ENCODE data around the gene MAP4K4. TPM values are rescaled to one million over a fixed set of nuclear protein-coding genes. Genes with fewer than 3 reads are reported as not detected.
A peak's percentile ranks its signal among the peaks of the same experiment; 100 is the strongest.

Gene MAP4K4
- total and polyA plus RNA-seq, 2 experiments from 2014 or later = 61.6 to 131 TPM

DNA sequence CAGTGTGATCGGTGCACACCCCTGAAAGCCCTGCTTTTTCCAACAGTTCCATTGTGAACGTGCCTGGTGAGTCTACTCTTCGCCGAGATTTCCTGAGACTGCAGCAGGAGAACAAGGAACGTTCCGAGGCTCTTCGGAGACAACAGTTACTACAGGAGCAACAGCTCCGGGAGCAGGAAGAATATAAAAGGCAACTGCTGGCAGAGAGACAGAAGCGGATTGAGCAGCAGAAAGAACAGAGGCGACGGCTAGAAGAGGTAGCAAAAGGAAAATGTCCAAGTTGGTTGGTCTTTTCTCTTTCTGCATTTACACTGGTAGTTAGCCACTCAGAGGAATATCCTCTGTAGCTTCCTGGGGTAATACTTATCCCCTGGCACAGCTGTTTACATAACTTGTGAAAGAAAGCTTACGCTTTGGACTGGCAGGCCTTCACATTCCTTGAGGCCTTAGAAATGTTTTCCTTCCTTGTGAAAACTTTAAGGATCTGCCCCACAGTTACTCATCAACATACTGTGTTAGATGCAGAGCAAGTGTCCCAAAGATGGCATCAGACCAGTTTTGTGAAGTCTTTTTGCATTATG lies 146.6 kb downstream of the MAP4K4 start:
- DNase-seq (ENCODE audit: low read depth in 1 of 2, low spot score in 1 of 2) = peak in 1 of 2 donors; percentile 38

DNA sequence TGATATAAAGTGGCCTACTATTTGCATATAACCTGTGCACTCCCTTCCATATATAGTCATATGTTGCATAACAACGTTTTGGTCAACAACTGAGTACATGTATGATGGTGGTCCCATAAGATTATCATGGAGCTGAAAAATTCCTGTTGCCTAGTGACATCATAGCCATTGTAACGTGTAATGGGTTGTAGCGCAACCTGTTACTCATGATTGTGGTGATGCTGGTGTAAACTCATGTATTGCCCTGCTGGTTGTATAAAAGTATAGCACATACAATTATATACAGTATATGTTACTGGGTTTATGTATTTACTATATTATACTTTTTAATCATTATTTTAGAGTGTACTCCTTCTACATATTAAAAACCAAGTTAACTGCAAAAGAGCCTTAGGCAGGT lies 149.5 kb downstream of the MAP4K4 start:
- Histone ChIP-seq H3K27ac (no peak overlapping the region), H3K4me3 (no peak overlapping the region), H3K36me3 (peaks cover 38% of the 10 kb centered on the region), H3K27me3 (no peaks in the 10 kb centered on the region), H3K4me1 (ENCODE audit: low read depth) (no peaks in the 10 kb centered on the region), H3K9me3 (ENCODE audit: low read depth) (no peaks in the 10 kb centered on the region)
- TF ChIP-seq, protein P1, sequence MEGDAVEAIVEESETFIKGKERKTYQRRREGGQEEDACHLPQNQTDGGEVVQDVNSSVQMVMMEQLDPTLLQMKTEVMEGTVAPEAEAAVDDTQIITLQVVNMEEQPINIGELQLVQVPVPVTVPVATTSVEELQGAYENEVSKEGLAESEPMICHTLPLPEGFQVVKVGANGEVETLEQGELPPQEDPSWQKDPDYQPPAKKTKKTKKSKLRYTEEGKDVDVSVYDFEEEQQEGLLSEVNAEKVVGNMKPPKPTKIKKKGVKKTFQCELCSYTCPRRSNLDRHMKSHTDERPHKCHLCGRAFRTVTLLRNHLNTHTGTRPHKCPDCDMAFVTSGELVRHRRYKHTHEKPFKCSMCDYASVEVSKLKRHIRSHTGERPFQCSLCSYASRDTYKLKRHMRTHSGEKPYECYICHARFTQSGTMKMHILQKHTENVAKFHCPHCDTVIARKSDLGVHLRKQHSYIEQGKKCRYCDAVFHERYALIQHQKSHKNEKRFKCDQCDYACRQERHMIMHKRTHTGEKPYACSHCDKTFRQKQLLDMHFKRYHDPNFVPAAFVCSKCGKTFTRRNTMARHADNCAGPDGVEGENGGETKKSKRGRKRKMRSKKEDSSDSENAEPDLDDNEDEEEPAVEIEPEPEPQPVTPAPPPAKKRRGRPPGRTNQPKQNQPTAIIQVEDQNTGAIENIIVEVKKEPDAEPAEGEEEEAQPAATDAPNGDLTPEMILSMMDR (IDR thresholded peaks at IDR 0.05; ENCODE audit: low read depth, low read length) = no peak
- no peak for DNase-seq (ENCODE audit: low read depth in 1 of 2, low spot score in 1 of 2)

More for the DNA sequence above, 146.6 kb downstream of the MAP4K4 start:
- Histone ChIP-seq H3K27me3 (no peaks in the 10 kb centered on the region), H3K4me1 (ENCODE audit: low read depth) (no peaks in the 10 kb centered on the region), H3K4me3 (no peak overlapping the region), H3K36me3 (peaks cover 53% of the 10 kb centered on the region), H3K27ac (no peak overlapping the region), H3K9me3 (ENCODE audit: low read depth) (no peaks in the 10 kb centered on the region)
- TF ChIP-seq, protein P1 (IDR thresholded peaks at IDR 0.05; ENCODE audit: low read depth, low read length) = no peak

DNA sequence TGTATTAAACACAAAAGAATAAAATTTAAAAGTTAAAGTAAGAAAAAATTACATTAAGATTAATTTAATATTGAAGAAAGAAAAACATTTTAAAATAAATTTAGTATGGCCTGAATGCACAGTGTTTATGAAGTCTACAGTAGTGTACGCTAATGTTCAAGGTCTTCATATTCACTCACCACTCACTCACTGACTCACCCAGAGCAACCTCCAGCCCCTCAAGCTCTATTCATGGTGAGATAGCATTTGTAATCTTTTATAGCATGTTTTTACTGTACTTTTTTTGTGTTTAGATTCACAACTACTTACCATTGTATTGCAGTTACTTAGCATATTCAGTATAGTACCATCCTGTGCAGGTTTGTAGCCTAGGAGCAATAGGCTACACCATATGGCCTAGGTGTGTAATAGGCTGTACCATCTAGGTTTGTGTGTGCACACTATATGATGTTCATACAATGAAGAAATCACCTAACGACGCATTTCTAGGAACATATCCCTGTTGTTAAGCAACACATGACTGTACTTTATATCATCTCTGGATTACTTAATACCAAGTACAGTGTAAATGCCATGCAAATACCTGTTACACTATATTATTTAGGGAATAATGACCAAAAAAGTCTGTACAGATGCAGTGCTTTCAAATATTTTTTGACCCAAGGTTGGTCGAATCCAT lies 150.3 kb downstream of the MAP4K4 start:
- Histone ChIP-seq H3K36me3 (peaks cover 33% of the 10 kb centered on the region), H3K27ac (no peak overlapping the region), H3K4me3 (no peak overlapping the region), H3K9me3 (ENCODE audit: low read depth) (no peaks in the 10 kb centered on the region), H3K4me1 (ENCODE audit: low read depth) (no peaks in the 10 kb centered on the region), H3K27me3 (no peaks in the 10 kb centered on the region)
- no peak for DNase-seq (ENCODE audit: low read depth in 1 of 2, low spot score in 1 of 2)
- TF ChIP-seq, protein P1 (IDR thresholded peaks at IDR 0.05; ENCODE audit: low read depth, low read length) = no peak

DNA sequence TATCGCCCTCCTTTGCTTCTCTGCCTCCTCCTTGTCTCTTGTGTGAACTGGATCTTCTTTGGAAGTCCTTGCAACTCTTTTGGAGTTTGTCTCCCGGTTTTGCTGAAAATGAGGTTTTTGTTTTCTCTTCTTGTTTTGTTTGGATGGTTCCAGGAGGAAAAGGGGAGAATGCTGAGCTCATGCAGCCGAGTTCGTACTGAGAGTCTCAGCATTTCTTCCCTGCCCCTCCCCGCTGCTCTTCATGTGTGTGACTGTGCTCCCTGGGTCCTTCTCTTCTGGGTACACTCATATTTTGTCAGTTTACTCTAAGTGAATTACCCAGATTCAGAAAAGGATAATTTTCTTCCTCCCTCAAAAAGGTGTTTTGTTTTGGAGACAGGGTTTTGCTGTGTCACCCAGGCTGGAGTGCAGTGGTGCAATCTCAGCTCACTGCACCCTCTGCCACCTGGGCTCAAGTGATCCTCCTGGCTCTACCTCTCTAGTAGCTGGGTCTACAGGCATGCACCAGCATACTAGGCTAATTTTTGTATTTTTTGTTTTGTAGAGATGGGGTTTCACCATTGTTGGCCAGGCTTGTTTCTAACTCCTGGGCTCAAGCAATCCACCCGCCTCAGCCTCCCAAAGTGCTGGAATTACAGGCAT lies 151.4 kb downstream of the MAP4K4 start:
- no peak overlapping the region for H3K4me3 ChIP-seq
- H3K27ac ChIP-seq = no peak overlapping the region
- no peaks in the 10 kb centered on the region for H3K4me1 ChIP-seq (ENCODE audit: low read depth)
- peaks cover 32% of the 10 kb centered on the region for H3K36me3 ChIP-seq
- TF ChIP-seq, protein P1 (IDR thresholded peaks at IDR 0.05; ENCODE audit: low read depth, low read length) = no peak
- no peak for DNase-seq (ENCODE audit: low read depth in 1 of 2, low spot score in 1 of 2)
- H3K9me3 ChIP-seq (ENCODE audit: low read depth) = no peaks in the 10 kb centered on the region
- H3K27me3 ChIP-seq = no peaks in the 10 kb centered on the region

DNA sequence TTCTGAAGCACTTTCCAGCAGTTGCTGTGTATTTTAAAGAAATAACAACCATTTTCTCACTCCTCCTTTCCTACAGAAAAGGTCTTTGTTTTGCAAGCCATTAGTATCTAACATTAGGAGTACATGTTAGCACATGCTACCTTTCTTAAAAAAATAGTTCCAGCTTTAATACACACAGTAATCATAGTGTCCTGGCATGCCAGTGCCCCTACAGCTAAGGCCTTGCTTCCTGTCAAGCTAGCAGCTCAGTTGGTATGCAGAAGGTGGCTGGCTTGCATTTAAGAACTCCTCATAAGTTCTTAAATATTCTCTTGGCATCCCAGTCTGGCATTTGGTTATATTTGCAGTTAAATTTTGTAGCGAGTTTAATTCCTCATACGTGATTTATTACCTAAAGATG lies 152.9 kb downstream of the MAP4K4 start:
- Histone ChIP-seq H3K36me3 (peaks cover 24% of the 10 kb centered on the region), H3K27me3 (no peaks in the 10 kb centered on the region), H3K4me1 (ENCODE audit: low read depth) (no peaks in the 10 kb centered on the region), H3K4me3 (no peak overlapping the region), H3K9me3 (ENCODE audit: low read depth) (no peaks in the 10 kb centered on the region), H3K27ac (peak overlapping the region; percentile 48)
- no peak for DNase-seq (ENCODE audit: low read depth in 1 of 2, low spot score in 1 of 2)
- TF ChIP-seq, protein P1 (IDR thresholded peaks at IDR 0.05; ENCODE audit: low read depth, low read length) = no peak
